Activated T-cell treated with anti-CD3 and anti-CD28 coated beads, Interleukin-2, amount 50 U/mL, for 48 hours (primary cell): ENCODE results near the gene MAL.

Experiments
- DNase-seq, 2 experiments: peaks; one replicate each; pipeline ENCODE4 v3.0.0-alpha.2; 2020

The MAL gene

DNA sequence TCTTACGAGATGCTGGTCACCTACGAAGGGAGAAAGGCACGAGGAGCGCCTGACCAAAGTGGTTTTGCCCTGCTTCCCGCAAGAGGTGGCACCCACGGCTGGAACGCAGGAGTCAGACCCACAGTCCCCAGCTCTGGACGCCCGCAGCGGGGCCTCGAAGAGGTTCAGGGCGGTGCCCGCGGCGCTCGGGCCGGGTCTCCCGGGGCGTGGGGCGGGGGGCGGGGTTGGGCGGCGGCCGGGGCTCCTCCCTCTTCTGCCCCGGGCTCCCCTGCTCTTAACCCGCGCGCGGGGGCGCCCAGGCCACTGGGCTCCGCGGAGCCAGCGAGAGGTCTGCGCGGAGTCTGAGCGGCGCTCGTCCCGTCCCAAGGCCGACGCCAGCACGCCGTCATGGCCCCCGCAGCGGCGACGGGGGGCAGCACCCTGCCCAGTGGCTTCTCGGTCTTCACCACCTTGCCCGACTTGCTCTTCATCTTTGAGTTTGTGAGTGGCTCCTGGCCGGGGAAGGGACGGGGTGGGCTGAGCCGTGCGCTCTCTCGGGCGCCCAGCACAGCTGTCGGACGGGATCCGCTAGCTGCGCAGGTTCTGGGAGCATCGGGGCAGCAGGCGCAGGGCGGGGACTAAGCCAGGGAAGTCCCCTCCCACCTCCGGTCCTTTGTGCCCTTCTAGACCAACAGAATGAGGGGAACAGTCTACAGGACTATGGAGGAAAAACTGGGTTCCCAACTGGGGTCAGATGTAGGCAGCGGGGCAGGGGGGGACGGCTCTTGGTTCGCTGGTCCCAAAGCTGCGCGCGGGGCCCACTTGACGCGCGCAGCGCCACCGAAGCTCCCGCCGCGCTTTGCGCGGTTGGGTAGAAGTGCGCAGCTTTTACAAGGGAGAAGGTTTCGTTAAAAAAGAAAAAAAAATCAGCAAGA, at the start of gene MAL:
Gene MAL, plus strand, starts transcription at position 303 of the 914 bp plus-strand sequence. Its CDS starts 85 bp downstream, at position 388.
- DNase-seq, result peak; percentile 79 to 82

DNA sequence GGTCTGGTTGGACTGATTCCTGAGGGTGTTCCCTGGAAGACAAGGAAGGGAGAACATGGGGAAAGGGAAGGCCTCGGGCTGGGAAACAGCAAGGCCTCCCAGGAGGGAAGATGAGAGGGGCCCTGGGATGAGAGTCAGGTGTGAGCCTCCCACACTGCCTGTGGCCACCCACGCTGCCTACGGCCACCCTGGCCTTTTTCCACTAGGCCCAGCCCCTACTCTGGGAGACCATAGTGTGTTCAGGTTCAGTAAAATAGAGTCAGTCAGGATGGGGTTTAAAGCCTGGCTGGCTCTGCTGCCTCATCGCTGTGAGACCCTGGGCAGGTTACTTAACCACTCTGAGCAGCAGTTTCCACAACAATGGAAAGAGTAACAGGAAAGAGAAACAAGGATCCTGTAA, 47.7 kb upstream of the MAL start:
- DNase-seq, result no peak

DNA sequence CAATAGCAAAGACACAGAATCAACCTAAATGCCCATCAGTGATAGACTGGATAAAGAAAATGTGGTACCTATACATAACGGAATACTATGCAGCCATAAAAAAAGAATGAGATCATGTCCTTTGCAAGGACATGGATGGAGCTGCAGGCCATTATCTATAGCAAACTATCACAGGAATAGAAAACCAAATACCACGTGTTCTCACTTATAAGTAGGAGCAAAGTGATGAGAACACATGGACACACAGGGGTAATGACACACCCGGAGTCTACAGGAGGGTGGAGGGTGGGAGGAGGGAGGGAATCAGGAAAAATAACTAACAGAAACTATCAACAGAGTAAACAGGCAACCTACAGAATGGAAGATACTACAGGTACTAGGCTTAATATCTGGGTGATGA, 46.6 kb upstream of the MAL start:
- no peak for DNase-seq

DNA sequence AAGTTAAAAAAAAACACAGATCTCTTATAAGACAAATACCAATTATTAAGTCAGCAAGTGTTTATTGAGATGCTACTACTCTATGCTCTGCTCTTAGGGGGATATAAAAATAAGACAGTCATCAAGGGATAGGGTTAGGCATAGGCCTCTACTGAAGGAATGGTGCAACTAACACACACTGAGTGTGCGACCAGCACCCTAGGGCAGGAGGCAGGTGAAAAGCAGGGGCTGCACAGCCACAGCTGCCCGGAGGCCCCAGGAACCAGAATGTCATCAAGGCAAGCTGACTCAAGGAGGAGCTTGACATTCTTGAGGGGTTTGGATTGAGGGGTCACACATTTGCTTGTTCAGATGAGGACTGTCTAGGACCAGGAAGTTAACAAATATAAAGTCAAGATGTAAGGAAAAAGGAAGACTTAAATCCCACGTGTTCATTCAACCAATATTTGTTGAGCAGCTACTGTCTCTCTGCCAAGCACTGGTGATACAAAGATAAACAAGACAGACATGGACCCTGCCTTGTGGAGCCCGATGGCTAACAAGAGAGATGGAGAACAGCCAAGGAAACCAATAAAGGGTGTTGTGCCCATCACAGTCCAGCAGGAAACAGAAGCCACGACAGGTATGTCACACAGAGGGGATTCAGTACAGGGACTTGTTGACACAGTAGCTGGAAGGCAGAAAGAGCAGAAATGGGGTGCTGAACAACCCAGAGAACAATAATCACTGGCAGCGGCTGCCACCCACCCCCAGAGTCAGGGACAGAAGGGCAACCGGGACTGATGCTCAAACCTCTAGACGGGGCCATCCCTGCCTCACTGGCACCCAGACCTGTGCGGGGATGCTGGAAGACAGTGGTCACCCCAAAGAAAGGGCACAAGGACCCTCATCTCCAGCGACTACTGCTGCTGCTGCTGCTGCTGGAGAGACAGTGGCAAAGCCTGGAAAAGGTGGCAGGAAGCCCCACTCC, 45.8 kb upstream of the MAL start:
- no peak for DNase-seq

DNA sequence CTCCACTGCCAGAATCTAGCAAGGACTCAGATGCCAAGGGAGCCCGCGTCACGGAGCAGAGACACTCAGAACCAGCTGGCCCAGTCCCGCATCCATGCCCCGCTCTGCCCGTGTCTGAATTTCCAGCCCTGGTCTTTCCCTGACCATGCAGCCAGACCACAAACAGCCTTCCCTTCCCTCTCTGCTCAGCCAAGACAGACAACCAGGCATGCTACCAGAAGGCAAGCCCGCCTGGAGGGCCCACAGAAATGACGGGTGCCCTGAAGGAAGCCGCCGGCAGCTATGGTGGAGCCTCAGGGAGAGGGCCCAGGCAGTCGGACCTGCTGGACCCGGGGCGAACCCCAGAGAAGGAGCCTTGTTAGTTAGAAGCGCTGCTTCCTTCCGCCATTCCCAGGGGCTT, 45.1 kb upstream of the MAL start:
- DNase-seq, result no peak

- no peak for DNase-seq
These were observed 43.4 kb upstream of the MAL start for GRCh38 chr2:94982156-94982555.

DNA sequence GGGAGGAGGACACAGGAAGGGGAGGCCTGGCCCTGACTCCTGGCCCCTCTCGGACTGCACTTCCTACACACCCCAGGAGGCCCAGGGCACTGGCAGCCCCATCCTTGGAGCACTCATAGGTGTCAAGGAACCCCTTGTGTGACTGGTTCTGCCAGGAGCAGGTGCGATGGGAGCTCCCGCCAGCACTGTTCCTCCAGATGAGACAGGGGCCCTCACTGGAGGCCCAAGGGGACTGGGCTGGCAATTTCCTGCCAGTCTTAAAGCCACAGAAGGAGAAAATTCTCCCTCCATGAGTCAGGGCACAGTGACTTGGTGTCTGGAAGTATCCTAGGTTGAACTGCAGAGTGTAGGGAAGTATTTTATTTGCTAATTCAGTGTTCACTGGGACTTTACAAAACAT, 42.8 kb upstream of the MAL start:
- no peak for DNase-seq

GRCh38 chr2:94984964-94985575, 40.4 kb upstream of the MAL start:
- no peak for DNase-seq

DNA sequence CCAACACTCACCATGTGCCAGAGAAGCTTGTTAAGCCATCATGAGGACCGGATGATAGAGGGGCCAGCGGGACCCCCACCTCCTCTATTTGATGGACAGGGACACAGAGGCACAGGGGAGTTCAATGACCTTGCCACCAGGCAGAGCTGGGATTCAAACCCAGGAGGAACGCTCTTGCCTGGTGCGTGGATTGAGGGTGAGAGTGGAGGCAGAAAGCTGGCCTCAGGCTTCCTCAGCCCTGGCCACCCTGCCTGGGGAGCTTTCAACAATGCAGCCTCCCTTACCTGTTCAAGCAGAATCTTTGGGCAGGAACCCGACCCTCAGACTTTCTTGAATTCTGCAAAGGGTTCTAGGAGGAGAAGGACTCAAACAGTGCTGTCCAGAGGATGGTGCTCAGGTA, 39.9 kb upstream of the MAL start:
- DNase-seq, result no peak

DNA sequence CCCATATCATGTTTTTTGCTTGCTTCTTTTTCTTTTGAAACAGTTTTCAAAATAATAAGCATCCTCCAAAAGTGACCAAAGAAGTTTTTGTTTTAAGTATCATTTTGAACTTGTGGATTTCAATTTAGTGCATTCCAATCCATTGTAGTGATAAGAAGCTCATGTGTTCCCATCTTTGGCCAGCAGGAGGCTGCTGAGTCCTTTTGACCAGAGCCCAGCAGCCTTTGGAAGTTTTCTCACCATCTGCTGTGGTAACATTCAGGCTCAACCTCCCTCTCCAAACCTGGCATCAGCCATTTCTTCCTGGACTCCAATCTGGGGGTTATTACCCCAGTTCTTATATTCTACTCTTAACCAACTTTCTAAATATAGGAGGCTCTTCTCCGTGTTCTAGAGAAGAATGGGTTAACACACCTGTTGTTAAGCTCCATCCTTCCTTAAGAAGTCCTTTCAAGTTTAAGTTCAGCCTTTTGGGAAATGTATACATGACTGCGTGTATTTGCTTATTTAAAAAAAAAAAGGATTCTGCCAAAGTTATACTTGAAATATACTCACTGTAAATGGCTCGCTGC, 39.0 kb upstream of the MAL start:
- DNase-seq, result peak; percentile 35 to 56

- no peak for DNase-seq
These were observed 38.2 kb upstream of the MAL start for GRCh38 chr2:94987074-94988020.

DNA sequence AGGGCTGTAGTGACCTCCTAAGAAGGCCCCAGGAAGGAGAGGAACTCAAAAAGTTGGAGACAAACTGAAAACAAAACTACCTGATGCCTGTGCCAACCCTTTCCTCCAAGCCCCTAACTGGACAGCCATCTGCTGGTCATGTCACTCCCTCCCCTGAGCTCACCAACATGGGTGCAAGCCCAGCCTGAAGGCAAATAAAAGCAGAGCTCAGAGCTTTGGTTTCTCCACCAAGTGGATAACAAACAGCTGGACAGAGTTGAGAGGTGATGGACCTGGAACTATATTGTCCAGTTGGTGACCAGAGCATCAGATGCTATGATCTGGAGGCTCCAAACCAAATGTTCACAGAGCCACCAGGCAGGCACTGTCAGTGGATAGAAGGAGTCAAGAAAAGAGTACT, 34.6 kb upstream of the MAL start:
- no peak for DNase-seq

DNA sequence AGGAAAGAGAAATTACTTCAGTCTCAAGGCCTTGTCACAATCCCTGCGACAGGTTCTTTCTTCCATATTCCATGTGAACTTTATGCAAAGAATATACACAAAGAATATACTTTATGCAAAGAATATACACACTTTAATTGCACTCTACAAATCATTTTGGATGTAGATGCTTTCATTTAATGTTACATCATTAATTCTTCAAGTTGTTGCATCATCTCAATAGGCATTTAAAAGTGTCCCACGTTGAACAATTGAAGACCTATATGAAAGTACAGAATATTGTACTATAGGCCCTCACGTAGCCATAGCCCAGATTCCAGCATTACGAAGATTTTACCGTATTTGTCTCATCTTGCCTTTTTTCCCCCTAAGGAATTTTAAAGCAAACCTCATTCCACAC, 33.1 kb upstream of the MAL start:
- no peak for DNase-seq

DNA sequence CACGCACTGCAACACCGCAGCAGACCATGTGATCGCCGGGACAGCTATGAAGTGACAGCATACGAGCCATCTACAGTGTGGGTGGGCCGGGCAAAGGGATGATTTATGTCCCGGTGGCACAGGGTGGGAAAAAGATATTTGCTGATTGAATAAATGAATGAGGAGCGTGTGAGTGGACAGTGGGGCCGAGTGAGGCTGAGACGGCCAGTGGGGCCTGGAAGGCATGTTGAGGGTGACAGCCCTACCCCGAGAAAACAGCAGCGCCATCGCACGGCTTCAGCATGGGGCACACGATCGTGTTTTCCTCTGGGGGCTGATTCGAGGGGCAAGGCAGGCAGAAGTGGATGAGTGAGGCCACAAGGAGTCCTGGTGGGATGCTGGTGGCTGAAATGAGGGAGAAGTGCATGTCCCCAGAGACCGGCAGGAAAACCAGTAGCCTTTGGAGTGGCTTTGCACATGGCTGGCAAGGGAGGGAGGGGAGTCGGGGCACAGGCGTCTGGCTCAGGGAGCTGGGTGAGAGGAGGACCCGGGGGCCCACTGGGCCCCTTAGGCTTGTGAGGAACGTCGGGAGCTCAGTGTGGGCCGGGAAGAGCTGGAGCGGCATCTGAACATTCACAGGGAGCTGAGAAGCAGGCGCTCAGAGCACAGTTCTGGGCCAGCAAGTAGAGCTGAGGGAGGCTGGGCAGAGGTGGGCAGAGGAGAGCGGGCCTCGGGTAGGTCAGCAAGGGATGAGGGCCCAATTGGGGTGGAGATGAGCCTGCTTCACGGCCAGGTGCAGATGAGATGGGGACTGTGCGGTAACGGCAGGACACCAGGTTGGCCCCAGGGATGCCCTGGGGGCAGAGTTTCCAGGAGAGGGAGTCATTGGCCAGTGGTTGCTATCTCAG, 32.1 kb upstream of the MAL start:
- no peak for DNase-seq

GRCh38 chr2:94994063-94994913, 31.2 kb upstream of the MAL start:
- DNase-seq, result no peak

GRCh38 chr2:94994914-94995552, 30.5 kb upstream of the MAL start:
- no peak for DNase-seq

- DNase-seq, result no peak
These were observed 29.8 kb upstream of the MAL start for GRCh38 chr2:94995553-94996304.
